HepG2 (cell line): ENCODE measurements around the gene AK2.

Source experiments
- ATM ChIP-seq: fragments of 450-650 bp; IDR thresholded peaks from 2 replicates; pipeline ENCODE4 v1.7.1; 2017; ENCODE audit warnings: mild to moderate bottlenecking, borderline replicate concordance
- CBFB ChIP-seq: sonication (generic); formaldehyde crosslinking; IDR thresholded peaks from 2 replicates; pipeline ENCODE4 v1.4.0; 2020; ENCODE audit warnings: missing genetic modification reagents
- RAD21 ChIP-seq: fragments of 450-650 bp; formaldehyde crosslinking; IDR thresholded peaks from 2 replicates; pipeline ENCODE4 v1.5.0; 2020; ENCODE audit warnings: mild to moderate bottlenecking
- USF2 ChIP-seq, 2 experiments: sonication (generic) in 1 of 2; formaldehyde crosslinking in 1 of 2; IDR thresholded peaks; 2 replicates each; pipeline versions ENCODE4 v1.5.1 to v1.6.1; 2011 to 2020; ENCODE audit warnings: borderline replicate concordance in 1 of 2, low read depth in 1 of 2, low read length in 1 of 2, mild to moderate bottlenecking in 1 of 2, missing genetic modification reagents in 1 of 2, moderate library complexity in 1 of 2
- ZFP82 ChIP-seq: sonication (generic); formaldehyde crosslinking; IDR thresholded peaks from 2 replicates; pipeline ENCODE4 v1.5.1; 2020; ENCODE audit warnings: mild to moderate bottlenecking, missing genetic modification reagents, borderline replicate concordance

GRCh38 chr1:32958827-32959226 lies 77.9 kb downstream of the AK2 start:
- TF ChIP-seq CBFB (CRISPR knock-in tag), result no peak
- no peak for TF ChIP-seq ATM
- TF ChIP-seq ZFP82, result no peak
- no peak for TF ChIP-seq RAD21 (CRISPR knock-in tag)
- no peak for TF ChIP-seq USF2 (IDR thresholded peaks at IDR 0.05; ENCODE audit: low read depth, low read length)
- TF ChIP-seq USF2 (CRISPR knock-in tag; IDR thresholded peaks at IDR 0.05; ENCODE audit: borderline replicate concordance), result no peak
